Vagina (tissue), 2 donors: ENCODE data around the gene ARMC3. TPM values are rescaled to one million over a fixed set of nuclear protein-coding genes. Genes with fewer than 3 reads are reported as not detected.

ENCODE experiments used
- DNase-seq, 2 donors: peaks; one replicate each; pipeline ENCODE4 v3.0.0-alpha.2; 2017; ENCODE audit errors: extremely low spot score in 2 of 2
- H3K27ac ChIP-seq: fragments of 200-600 bp; sonication (generic); one replicate; pipeline ENCODE4 v1.5.1; 2019
- H3K27me3 ChIP-seq: fragments of 200-600 bp; sonication (generic); one replicate; pipeline ENCODE4 v1.5.1; 2019
- H3K36me3 ChIP-seq, 2 donors: fragments of 200-600 bp; sonication (generic); one replicate each; pipeline ENCODE4 v1.5.1; 2017 to 2019
- H3K4me1 ChIP-seq: fragments of 200-600 bp; sonication (generic); one replicate; pipeline ENCODE4 v1.5.1; 2019
- H3K4me3 ChIP-seq, 2 donors: fragments of 200-600 bp; sonication (generic); 1 replicate in 1 of 2; 2 replicates in 1 of 2; pipeline ENCODE4 v1.5.1; 2016 to 2019
- H3K9me3 ChIP-seq: fragments of 200-600 bp; sonication (generic); one replicate; pipeline ENCODE4 v1.5.1; 2019
- CTCF ChIP-seq, 3 experiments: fragments of 450-650 bp in 2 of 3; fragments of 200-600 bp in 1 of 3; sonication (generic) in 1 of 3; IDR thresholded peaks; one replicate each; pipeline ENCODE4 v1.5.1; 2017 to 2019; ENCODE audit warnings: antibody characterized with exemption in 3 of 3, mild to moderate bottlenecking in 2 of 3, moderate library complexity in 2 of 3
- POLR2A ChIP-seq, 2 donors: fragments of 450-650 bp; IDR thresholded peaks; one replicate each; pipeline ENCODE4 v1.6.1; 2017; ENCODE audit warnings: antibody characterized with exemption in 2 of 2, mild to moderate bottlenecking in 2 of 2, moderate library complexity in 2 of 2
- POLR2AphosphoS5 ChIP-seq, 2 donors: sonication (generic); formaldehyde crosslinking; IDR thresholded peaks; one replicate each; pipeline ENCODE4 v1.9.0; 2017; ENCODE audit warnings: antibody characterized with exemption in 2 of 2, mild to moderate bottlenecking in 2 of 2, low read depth in 1 of 2; ENCODE audit not compliant: insufficient read depth in 1 of 2
- intact Hi-C: fragments of 100-400 bp; cut with DNase I; formaldehyde crosslinking; loops from one replicate; pipeline ENCODE4 v1.15.1; 2023
- total RNA-seq: library from RNA; depleted of rRNA; stranded (reverse); fragments of >200 nt; gene quantifications from one replicate; pipeline ENCODE4 v1.2.3, GENCODE V29; 2016

Gene ARMC3
- total RNA-seq, 1 donor from 2014 or later, result not detected

GRCh38 chr10:23048191-23048590, 120.3 kb downstream of the ARMC3 start:
- Histone ChIP-seq H3K36me3 (no peaks in the 10 kb centered on the region), H3K4me3 (no peak overlapping the region), H3K4me1 (no peaks in the 10 kb centered on the region), H3K27me3 (no peaks in the 10 kb centered on the region), H3K9me3 (no peaks in the 10 kb centered on the region), H3K27ac (no peak overlapping the region)
- TF ChIP-seq POLR2A (IDR thresholded peaks at IDR 0.05) (no peak), CTCF (IDR thresholded peaks at IDR 0.05) (no peak), POLR2AphosphoS5 (IDR thresholded peaks at IDR 0.05; ENCODE audit: insufficient read depth in 1 of 2, low read depth in 1 of 2) (no peak)
- intact Hi-C loops, result no loop called here
- no peak for DNase-seq

GRCh38 chr10:23051278-23051677, 123.4 kb downstream of the ARMC3 start:
- no peaks in the 10 kb centered on the region for H3K4me1 ChIP-seq

GRCh38 chr10:23051855-23052331, 124.0 kb downstream of the ARMC3 start:
- no peaks in the 10 kb centered on the region for H3K27me3 ChIP-seq
- TF ChIP-seq POLR2AphosphoS5 (IDR thresholded peaks at IDR 0.05; ENCODE audit: insufficient read depth in 1 of 2, low read depth in 1 of 2) (no peak), POLR2A (IDR thresholded peaks at IDR 0.05) (no peak), CTCF (IDR thresholded peaks at IDR 0.05) (no peak)
- intact Hi-C loops, result no loop called here
- no peaks in the 10 kb centered on the region for H3K4me1 ChIP-seq
- no peak overlapping the region for H3K4me3 ChIP-seq
- no peaks in the 10 kb centered on the region for H3K9me3 ChIP-seq
- DNase-seq, result no peak
- H3K36me3 ChIP-seq, result no peaks in the 10 kb centered on the region
- no peak overlapping the region for H3K27ac ChIP-seq

More at GRCh38 chr10:23051278-23051677, 123.4 kb downstream of the ARMC3 start:
- no peak for TF ChIP-seq POLR2A (IDR thresholded peaks at IDR 0.05)
- no peak for TF ChIP-seq CTCF (IDR thresholded peaks at IDR 0.05)
- no peak for TF ChIP-seq POLR2AphosphoS5 (IDR thresholded peaks at IDR 0.05; ENCODE audit: insufficient read depth in 1 of 2, low read depth in 1 of 2)
- Histone ChIP-seq H3K27ac (no peak overlapping the region), H3K4me3 (no peak overlapping the region), H3K36me3 (no peaks in the 10 kb centered on the region), H3K9me3 (no peaks in the 10 kb centered on the region), H3K27me3 (no peaks in the 10 kb centered on the region)
- DNase-seq, result no peak
- intact Hi-C loops, result no loop called here

GRCh38 chr10:23053036-23053435, 125.2 kb downstream of the ARMC3 start:
- no peaks in the 10 kb centered on the region for H3K27me3 ChIP-seq
- no peaks in the 10 kb centered on the region for H3K36me3 ChIP-seq
- no peak for DNase-seq
- no peaks in the 10 kb centered on the region for H3K4me1 ChIP-seq
- H3K4me3 ChIP-seq, result no peak overlapping the region
- no peaks in the 10 kb centered on the region for H3K9me3 ChIP-seq
- H3K27ac ChIP-seq, result no peak overlapping the region
- TF ChIP-seq POLR2AphosphoS5 (IDR thresholded peaks at IDR 0.05; ENCODE audit: insufficient read depth in 1 of 2, low read depth in 1 of 2), result no peak
- TF ChIP-seq CTCF (IDR thresholded peaks at IDR 0.05), result no peak
- no peak for TF ChIP-seq POLR2A (IDR thresholded peaks at IDR 0.05)
- intact Hi-C loops, result no loop called here

GRCh38 chr10:23055424-23056185, 127.8 kb downstream of the ARMC3 start:
- DNase-seq, result no peak
- intact Hi-C loops, result no loop called here
- no peaks in the 10 kb centered on the region for H3K36me3 ChIP-seq
- TF ChIP-seq CTCF (IDR thresholded peaks at IDR 0.05) (no peak), POLR2AphosphoS5 (IDR thresholded peaks at IDR 0.05; ENCODE audit: insufficient read depth in 1 of 2, low read depth in 1 of 2) (no peak), POLR2A (IDR thresholded peaks at IDR 0.05) (no peak)
- no peaks in the 10 kb centered on the region for H3K4me1 ChIP-seq
- H3K27ac ChIP-seq, result no peak overlapping the region
- H3K9me3 ChIP-seq, result no peaks in the 10 kb centered on the region
- H3K27me3 ChIP-seq, result no peaks in the 10 kb centered on the region
- no peak overlapping the region for H3K4me3 ChIP-seq
